Measurements from ENCODE around the gene BTNL3. TPM values are rescaled to one million over a fixed set of nuclear protein-coding genes. Genes with fewer than 3 reads are reported as not detected.
"Not testable (repeated sequence)": the region's sequence is repeated elsewhere in the genome, so short reads cannot be mapped to it uniquely, and the experiment has no call there.

The BTNL3 gene, protein sequence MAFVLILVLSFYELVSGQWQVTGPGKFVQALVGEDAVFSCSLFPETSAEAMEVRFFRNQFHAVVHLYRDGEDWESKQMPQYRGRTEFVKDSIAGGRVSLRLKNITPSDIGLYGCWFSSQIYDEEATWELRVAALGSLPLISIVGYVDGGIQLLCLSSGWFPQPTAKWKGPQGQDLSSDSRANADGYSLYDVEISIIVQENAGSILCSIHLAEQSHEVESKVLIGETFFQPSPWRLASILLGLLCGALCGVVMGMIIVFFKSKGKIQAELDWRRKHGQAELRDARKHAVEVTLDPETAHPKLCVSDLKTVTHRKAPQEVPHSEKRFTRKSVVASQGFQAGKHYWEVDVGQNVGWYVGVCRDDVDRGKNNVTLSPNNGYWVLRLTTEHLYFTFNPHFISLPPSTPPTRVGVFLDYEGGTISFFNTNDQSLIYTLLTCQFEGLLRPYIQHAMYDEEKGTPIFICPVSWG
- polyA plus RNA-seq (ENCODE audit: insufficient read length in 4 of 4) = under 1 TPM in 3 of 4 donors, not detected in 1; 0.05 to 0.11 (median 0.10) TPM

- no peak for DNase-seq (ENCODE audit: low read depth in 4 of 4, low spot score in 3 of 4)
Measured at GRCh38 chr5:180988592-180988991, at the start of gene BTNL3. Gene BTNL3 (plus strand): TSS chr5:180988846. CDS start chr5:180989029, 183 bp downstream.

DNA sequence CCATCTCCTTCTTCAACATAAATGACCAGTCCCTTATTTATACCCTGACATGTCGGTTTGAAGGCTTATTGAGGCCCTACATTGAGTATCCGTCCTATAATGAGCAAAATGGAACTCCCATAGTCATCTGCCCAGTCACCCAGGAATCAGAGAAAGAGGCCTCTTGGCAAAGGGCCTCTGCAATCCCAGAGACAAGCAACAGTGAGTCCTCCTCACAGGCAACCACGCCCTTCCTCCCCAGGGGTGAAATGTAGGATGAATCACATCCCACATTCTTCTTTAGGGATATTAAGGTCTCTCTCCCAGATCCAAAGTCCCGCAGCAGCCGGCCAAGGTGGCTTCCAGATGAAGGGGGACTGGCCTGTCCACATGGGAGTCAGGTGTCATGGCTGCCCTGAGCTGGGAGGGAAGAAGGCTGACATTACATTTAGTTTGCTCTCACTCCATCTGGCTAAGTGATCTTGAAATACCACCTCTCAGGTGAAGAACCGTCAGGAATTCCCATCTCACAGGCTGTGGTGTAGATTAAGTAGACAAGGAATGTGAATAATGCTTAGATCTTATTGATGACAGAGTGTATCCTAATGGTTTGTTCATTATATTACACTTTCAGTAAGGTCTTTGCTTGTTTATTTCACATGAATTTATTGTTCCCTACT, 38.2 kb upstream of the BTNL3 start:
- DNase-seq (ENCODE audit: low read depth in 4 of 4, low spot score in 3 of 4) = no peak

DNA sequence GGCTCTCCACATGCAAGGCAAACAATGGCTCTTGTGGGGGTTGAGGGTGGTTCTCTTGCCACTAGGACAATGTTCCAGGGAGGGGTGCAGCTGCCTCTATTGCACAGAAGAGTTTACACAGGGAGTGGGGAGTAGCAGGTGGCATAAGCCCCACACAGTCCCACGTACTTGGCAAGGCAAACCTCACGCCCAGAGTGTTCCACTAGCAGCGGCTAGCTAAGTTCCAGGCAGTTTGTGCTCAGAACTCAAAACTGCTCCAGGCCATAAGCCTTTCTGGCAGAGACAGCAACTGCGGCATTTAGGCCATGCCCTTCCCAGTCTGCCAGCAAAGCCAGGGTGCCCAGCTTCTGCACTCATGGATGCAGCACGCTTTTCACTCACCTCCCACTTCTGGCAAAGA, 29.0 kb upstream of the BTNL3 start:
- no peak for DNase-seq (ENCODE audit: low read depth in 4 of 4, low spot score in 3 of 4)

DNA sequence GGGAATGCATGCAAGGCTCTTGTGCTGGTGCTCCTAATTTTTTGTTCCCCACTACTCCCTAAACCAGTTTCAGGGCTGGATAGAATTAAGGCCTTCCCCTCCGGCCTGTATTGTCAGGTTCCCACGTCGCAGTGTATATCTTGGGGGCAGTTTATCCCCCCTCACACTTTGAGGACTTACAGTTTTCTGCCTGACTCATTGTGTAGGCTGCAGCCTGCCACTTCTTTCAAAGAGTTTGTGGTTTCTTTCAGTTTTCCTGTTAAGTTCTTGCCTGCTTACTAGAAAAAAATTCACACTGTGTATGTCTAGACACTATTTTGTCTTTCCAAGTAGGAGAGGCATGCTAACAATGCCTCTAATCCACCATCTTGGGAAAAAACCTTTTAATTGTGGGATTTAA, 28.4 kb upstream of the BTNL3 start:
- DNase-seq (ENCODE audit: low read depth in 4 of 4, low spot score in 3 of 4) = no peak

- no peak for DNase-seq (ENCODE audit: low read depth in 4 of 4, low spot score in 3 of 4)
Measured at GRCh38 chr5:180969406-180969805, 19.2 kb upstream of the BTNL3 start.

DNA sequence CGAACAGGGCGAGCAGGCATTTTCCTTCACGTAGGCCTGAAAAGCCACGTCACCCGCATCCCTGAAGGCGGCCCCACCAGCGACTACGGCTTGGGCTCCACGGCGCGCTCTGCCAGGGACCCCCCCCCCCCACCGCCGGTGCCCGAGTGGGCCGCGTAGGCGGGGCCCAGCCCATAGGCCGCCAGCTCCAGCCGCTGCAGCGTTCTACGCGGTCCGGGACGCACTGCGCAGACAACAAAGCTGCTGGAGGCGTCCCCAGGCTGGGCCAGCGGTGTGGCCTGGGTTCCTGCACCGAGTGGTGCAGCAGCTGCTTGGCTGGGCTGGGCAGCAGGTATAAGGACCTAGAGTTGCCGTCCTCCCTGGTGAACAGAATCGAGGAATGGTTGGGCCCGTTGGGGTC, 18.3 kb upstream of the BTNL3 start:
- DNase-seq (ENCODE audit: low read depth in 4 of 4, low spot score in 3 of 4) = no peak

DNA sequence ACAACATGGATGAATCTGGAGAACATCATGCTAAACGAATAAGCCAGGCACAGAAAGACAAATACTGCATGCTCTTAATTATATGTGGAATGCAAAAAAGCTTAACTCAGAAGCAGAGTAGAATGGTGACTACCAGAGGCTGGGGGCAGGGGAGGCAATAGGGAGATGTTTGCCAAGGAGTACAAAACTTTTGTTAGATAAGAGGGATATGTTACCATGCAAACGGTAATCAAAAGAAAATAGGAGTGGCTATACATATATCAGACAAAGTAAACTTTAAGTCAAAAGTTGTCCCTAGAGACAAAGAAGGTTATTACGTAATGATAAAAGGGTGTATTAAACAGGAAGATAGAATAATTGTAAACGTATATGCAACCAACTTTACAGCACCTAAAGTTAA, 17.8 kb upstream of the BTNL3 start:
- no peak for DNase-seq (ENCODE audit: low read depth in 4 of 4, low spot score in 3 of 4)

- DNase-seq (ENCODE audit: low read depth in 4 of 4, low spot score in 3 of 4) = no peak
Measured at GRCh38 chr5:180974612-180975315, 13.9 kb upstream of the BTNL3 start.

GRCh38 chr5:180975338-180975737, 13.3 kb upstream of the BTNL3 start:
- DNase-seq (ENCODE audit: low read depth in 4 of 4, low spot score in 3 of 4) = no peak

DNA sequence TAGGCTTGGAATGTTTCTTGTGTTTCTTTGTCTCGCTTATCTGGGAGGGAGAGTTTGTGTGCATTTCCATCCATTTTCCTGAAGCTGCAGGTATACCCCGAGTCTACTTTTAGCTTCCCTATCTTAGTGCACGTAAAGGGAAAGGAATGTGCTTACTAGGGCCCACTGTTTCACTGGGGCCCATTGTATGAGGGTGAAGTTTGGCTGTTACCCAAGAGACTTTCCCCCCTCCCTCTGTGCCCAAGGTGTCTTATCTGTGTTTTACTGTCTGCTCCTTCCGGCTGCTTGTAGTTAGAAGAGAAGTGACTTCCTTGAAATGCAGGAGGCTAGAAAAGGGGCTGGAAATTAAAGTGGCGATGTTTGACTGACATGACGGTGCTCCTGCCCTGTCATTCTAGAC, 12.1 kb upstream of the BTNL3 start:
- DNase-seq (ENCODE audit: low read depth in 4 of 4, low spot score in 3 of 4) = no peak

- no peak for DNase-seq (ENCODE audit: low read depth in 4 of 4, low spot score in 3 of 4)
Measured at GRCh38 chr5:180977852-180978251, 10.8 kb upstream of the BTNL3 start.

DNA sequence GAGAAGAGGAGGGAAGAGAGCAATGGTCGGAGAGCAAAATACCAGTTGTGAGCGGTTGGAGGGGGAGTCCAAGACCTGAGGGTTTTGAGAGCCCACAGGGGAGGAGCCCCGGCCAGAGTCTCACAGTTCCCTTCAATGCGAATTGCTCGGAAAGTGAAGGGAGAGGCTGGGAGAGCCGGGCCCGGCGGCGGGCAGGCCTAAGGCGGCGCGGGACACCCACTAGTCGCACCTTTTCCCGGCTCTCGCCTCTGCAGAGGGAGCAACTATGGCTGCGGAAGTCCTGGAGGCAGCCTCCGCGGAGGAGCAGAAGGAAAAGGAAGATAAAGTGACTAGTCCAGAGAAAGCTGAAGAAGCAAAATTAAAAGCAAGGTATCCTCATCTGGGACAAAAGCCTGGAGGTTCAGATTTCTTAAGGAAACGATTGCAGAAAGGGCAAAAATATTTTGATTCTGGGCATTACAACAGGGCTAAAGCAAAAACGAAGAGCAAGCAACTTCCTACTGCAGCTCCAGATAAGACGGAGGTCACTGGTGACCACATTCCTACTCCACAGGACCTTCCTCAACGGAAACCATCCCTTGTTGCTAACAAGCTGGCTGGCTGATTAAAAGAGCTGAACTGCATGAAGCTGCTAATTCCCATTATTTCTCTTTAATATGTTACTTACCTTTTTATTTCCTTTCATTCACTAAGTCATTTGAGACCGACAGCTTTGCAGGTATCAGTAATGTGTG, 6.5 kb upstream of the BTNL3 start:
- DNase-seq (ENCODE audit: low read depth in 4 of 4, low spot score in 3 of 4) = no peak

GRCh38 chr5:180988016-180988415, 630 bp upstream of the BTNL3 start:
- DNase-seq (ENCODE audit: low read depth in 4 of 4, low spot score in 3 of 4) = no peak

DNA sequence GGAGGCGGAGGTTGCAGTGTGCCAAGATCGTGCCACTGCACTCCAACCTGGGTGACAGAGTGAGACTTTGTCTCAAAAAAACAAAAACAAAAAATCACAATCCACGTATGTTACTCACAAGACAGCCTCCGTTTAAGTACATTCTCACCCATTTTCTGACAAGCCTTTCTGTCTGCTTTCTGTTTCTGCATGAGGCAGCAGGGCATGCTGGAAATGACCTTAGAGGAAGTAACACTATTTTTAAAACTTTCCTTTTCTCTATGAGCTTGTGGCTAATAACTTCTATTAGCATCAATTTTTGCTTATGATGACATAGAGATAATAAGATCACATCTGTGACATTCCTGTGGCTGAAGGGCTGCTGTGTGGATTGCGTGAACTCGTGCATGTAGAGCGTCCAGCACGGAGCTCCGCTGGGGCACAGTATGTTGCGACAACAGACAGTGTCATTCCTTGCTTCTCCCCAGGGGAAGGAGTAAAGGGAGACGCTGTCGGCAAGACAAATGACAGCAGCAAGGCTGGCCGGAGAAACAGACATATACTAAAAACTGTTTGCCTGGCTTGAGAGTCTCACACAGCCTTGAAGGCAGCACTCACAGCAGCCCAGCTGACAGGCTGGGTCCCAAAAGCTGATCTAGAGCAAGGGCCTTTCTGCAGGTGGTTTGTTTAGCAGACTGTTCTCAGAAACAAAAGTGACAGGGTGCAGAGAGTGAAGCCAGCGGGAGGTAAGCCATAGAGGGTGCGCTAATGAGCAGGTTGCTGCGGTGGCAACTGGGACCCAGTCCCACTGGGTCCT, 1.6 kb downstream of the BTNL3 start:
- no peak for DNase-seq (ENCODE audit: low read depth in 4 of 4, low spot score in 3 of 4)

- no peak for DNase-seq (ENCODE audit: low read depth in 4 of 4, low spot score in 3 of 4)
Measured at GRCh38 chr5:180990882-180991242, 2.2 kb downstream of the BTNL3 start.

DNA sequence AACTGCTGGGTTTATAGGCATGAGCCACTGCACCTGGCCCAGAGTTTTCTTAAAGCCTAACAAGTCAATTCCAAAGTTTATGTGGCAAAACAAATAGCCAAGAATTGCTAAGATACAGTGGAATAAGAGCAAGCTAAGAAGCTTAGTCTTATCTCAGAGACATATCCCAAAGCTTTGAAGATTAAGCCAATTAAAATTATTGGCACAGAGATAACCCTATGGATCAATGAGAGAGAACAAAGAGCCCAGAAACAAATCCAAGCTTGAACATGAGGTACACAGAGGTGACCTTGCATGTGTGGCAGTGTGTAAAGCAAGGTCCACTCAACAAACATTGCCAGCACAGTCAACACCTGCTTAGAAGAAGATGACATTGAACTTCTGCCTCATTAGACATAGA, 13.3 kb downstream of the BTNL3 start:
- no peak for DNase-seq (ENCODE audit: low read depth in 4 of 4, low spot score in 3 of 4)

DNA sequence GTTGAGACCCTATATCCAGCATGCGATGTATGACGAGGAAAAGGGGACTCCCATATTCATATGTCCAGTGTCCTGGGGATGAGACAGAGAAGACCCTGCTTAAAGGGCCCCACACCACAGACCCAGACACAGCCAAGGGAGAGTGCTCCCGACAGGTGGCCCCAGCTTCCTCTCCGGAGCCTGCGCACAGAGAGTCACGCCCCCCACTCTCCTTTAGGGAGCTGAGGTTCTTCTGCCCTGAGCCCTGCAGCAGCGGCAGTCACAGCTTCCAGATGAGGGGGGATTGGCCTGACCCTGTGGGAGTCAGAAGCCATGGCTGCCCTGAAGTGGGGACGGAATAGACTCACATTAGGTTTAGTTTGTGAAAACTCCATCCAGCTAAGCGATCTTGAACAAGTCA, 17.1 kb downstream of the BTNL3 start:
- no peak for DNase-seq (ENCODE audit: low read depth in 4 of 4, low spot score in 3 of 4)

GRCh38 chr5:181008136-181008535, 19.5 kb downstream of the BTNL3 start:
- no peak for DNase-seq (ENCODE audit: low read depth in 4 of 4, low spot score in 3 of 4)

- not testable (repeated sequence) for DNase-seq (ENCODE audit: low read depth in 4 of 4, low spot score in 3 of 4)
Measured at GRCh38 chr5:181010018-181010417, 21.4 kb downstream of the BTNL3 start.

- DNase-seq (ENCODE audit: low read depth in 4 of 4, low spot score in 3 of 4) = not testable (repeated sequence)
Measured at GRCh38 chr5:181014654-181015053, 26.0 kb downstream of the BTNL3 start.
